Forelimb muscle (tissue), 1 donor: ENCODE measurements around the gene NUB1. TPM values are rescaled to one million over a fixed set of nuclear protein-coding genes. Genes with fewer than 3 reads are reported as not detected.

Experiments used
- DNase-seq: peaks from one replicate; pipeline ENCODE4 v3.0.0-alpha.2; 2013; ENCODE audit warnings: low read depth
- polyA plus RNA-seq: library from polyadenylated mRNA; unstranded; fragments of 120-200 nt; gene quantifications from one replicate; pipeline ENCODE4 v1.2.1, GENCODE V29; 2013; ENCODE audit not compliant: insufficient read length

The NUB1 gene
- polyA plus RNA-seq, 1 donor: 35.5 TPM

GRCh38 chr7:151388430-151388829 lies 46.8 kb downstream of the NUB1 start:
- no peak for DNase-seq

GRCh38 chr7:151389096-151389767 lies 47.6 kb downstream of the NUB1 start:
- DNase-seq: no peak

- DNase-seq: no peak
Measured at GRCh38 chr7:151389768-151390597, 48.4 kb downstream of the NUB1 start.

- DNase-seq: no peak
Measured at GRCh38 chr7:151390598-151391357, 49.2 kb downstream of the NUB1 start.

GRCh38 chr7:151391358-151391730 lies 49.7 kb downstream of the NUB1 start:
- no peak for DNase-seq

GRCh38 chr7:151392002-151392401 lies 50.4 kb downstream of the NUB1 start:
- DNase-seq: no peak

GRCh38 chr7:151392426-151392825 lies 50.8 kb downstream of the NUB1 start:
- DNase-seq: no peak

- no peak for DNase-seq
Measured at GRCh38 chr7:151393031-151393977, 51.7 kb downstream of the NUB1 start.

- DNase-seq: no peak
Measured at GRCh38 chr7:151394076-151395035, 52.7 kb downstream of the NUB1 start.

GRCh38 chr7:151395036-151395367 lies 53.4 kb downstream of the NUB1 start:
- DNase-seq: no peak

GRCh38 chr7:151396328-151396970 lies 54.8 kb downstream of the NUB1 start:
- DNase-seq: no peak

GRCh38 chr7:151397026-151397425 lies 55.4 kb downstream of the NUB1 start:
- no peak for DNase-seq

GRCh38 chr7:151398446-151399304 lies 57.1 kb downstream of the NUB1 start:
- DNase-seq: no peak

- no peak for DNase-seq
Measured at GRCh38 chr7:151399305-151399601, 57.6 kb downstream of the NUB1 start.

- DNase-seq: no peak
Measured at GRCh38 chr7:151399906-151400305, 58.3 kb downstream of the NUB1 start.

GRCh38 chr7:151400626-151401315 lies 59.2 kb downstream of the NUB1 start:
- no peak for DNase-seq

GRCh38 chr7:151402029-151402835 lies 60.6 kb downstream of the NUB1 start:
- DNase-seq: no peak

- no peak for DNase-seq
Measured at GRCh38 chr7:151403764-151404163, 62.2 kb downstream of the NUB1 start.
